AG04450 (cell line): ENCODE results near the gene ZNF280C. TPM values are rescaled to one million over a fixed set of nuclear protein-coding genes. Genes with fewer than 3 reads are reported as not detected.

Experiments used
- CTCF ChIA-PET: fragments of 300-600, 350-600 bp; formaldehyde crosslinking; extraction: SDS; loops from one replicate; lab custom pipeline; 2022; ENCODE audit warnings: antibody characterized with exemption, inconsistent platforms; lab: Charles Lee
- POLR2A ChIA-PET: fragments of 350-600 bp; formaldehyde crosslinking; extraction: SDS; loops from one replicate; lab custom pipeline; 2021; ENCODE audit warnings: antibody characterized with exemption, inconsistent platforms; lab: Yijun Ruan, JAX
- DNase-seq: peaks from one replicate; pipeline ENCODE4 v3.0.0-alpha.2; 2011; ENCODE audit warnings: low read depth, low spot score
- H3K27ac ChIP-seq: one replicate; pipeline ENCODE4 v1.5.1; 2012; ENCODE audit warnings: low read depth, low read length, control low read depth
- H3K27me3 ChIP-seq: one replicate; pipeline ENCODE4 v1.6.0; 2012; ENCODE audit warnings: low read length; ENCODE audit not compliant: control insufficient read depth, insufficient read depth
- H3K4me3 ChIP-seq: 2 replicates; pipeline ENCODE4 v1.5.1; 2011; ENCODE audit warnings: mild to moderate bottlenecking, low read depth, low read length, control low read depth
- H3K9me3 ChIP-seq: 2 replicates; pipeline ENCODE4 v1.5.1; 2012; ENCODE audit warnings: low read length; ENCODE audit not compliant: control insufficient read depth, insufficient read depth
- polyA minus RNA-seq: library from RNA; depleted of rRNA, polyadenylated mRNA; stranded (reverse); fragments of >200 nt; gene quantifications from 2 replicates; pipeline ENCODE4 v1.2.3, GENCODE V29; 2011; rRNA and poly(A)+ RNA removed
- polyA plus RNA-seq: library from polyadenylated mRNA; depleted of rRNA; stranded (reverse); fragments of >200 nt; gene quantifications from 2 replicates; pipeline ENCODE4 v1.2.3, GENCODE V29; 2011; rRNA removed
- TF ChIP-seq, protein P1 (sequence below): IDR thresholded peaks from 2 replicates; pipeline ENCODE4 v1.5.1; 2011; ENCODE audit warnings: low read depth, low read length, control low read depth, inconsistent platforms

The ZNF280C gene, protein sequence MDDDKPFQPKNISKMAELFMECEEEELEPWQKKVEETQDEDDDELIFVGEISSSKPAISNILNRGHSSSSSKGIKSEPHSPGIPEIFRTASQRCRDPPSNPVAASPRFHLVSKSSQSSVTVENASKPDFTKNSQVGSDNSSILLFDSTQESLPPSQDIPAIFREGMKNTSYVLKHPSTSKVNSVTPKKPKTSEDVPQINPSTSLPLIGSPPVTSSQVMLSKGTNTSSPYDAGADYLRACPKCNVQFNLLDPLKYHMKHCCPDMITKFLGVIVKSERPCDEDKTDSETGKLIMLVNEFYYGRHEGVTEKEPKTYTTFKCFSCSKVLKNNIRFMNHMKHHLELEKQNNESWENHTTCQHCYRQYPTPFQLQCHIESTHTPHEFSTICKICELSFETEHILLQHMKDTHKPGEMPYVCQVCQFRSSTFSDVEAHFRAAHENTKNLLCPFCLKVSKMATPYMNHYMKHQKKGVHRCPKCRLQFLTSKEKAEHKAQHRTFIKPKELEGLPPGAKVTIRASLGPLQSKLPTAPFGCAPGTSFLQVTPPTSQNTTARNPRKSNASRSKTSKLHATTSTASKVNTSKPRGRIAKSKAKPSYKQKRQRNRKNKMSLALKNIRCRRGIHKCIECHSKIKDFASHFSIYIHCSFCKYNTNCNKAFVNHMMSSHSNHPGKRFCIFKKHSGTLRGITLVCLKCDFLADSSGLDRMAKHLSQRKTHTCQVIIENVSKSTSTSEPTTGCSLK
- polyA plus RNA-seq (6.5 and 9.9 TPM in 2 replicates), polyA minus RNA-seq (6.6 and 10.2 TPM in 2 replicates)

DNA sequence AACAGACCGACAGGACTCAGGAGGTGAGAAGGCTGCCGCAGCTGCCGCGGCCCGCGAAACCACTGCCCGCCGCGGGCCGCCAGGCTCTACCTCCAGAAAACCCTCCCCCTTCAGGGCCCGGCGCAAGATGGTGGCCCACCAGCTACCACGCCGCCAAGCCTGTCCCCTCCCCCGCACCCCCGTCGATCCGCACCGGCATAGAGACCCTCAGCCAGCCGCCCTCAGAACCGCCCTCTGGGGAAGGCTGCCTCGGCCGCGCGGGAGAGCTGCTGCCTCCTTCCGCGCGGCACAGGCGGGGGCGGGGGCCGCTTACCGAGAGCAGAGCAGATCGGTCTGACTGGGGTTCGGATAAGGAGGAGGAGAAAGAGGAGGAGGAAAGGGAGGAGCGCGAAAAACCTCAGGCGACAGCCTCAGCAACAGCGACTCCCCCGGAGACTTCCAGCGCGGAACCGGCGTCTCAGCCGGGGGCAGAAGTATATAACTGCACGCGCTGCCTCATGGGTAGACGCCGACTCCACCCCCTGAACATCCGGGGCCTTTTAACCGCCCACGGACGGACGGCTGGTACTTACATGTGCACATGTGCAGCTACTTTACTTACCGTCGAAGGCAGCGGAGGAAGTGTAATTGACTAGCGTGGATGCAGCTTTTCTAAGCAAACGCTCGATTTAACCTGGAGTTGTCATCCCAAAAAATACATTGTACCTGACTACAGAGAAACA is at the start of gene ZNF280C:
Gene ZNF280C (minus strand): TSS at position 451 of the 722 bp plus-strand sequence. CDS start 8,450 bp downstream, outside the sequence.
- DNase-seq = peak; percentile 79
- POLR2A ChIA-PET = interaction anchor here (0.9 to 1.0 kb wide), 3 partner anchors 8 to 71 kb away, joined by 3 to 6 read pairs (median 4); partner anchors contain the start of gene SLC25A14
- Histone ChIP-seq H3K9me3 (no peaks in the 10 kb centered on the region; the same call in 1 of the 2 replicates), H3K27ac (peak within 1 kb of the TSS; percentile 80), H3K27me3 (no peaks in the 10 kb centered on the region), H3K4me3 (peak within 1 kb of the TSS; percentile 74)
- CTCF ChIA-PET = interaction anchor here (0.8 kb wide), 1 partner anchor 24 kb away, joined by 3 read pairs; no protein-coding TSS in a partner anchor
- TF ChIP-seq, protein P1, sequence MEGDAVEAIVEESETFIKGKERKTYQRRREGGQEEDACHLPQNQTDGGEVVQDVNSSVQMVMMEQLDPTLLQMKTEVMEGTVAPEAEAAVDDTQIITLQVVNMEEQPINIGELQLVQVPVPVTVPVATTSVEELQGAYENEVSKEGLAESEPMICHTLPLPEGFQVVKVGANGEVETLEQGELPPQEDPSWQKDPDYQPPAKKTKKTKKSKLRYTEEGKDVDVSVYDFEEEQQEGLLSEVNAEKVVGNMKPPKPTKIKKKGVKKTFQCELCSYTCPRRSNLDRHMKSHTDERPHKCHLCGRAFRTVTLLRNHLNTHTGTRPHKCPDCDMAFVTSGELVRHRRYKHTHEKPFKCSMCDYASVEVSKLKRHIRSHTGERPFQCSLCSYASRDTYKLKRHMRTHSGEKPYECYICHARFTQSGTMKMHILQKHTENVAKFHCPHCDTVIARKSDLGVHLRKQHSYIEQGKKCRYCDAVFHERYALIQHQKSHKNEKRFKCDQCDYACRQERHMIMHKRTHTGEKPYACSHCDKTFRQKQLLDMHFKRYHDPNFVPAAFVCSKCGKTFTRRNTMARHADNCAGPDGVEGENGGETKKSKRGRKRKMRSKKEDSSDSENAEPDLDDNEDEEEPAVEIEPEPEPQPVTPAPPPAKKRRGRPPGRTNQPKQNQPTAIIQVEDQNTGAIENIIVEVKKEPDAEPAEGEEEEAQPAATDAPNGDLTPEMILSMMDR = peak; percentile 36

DNA sequence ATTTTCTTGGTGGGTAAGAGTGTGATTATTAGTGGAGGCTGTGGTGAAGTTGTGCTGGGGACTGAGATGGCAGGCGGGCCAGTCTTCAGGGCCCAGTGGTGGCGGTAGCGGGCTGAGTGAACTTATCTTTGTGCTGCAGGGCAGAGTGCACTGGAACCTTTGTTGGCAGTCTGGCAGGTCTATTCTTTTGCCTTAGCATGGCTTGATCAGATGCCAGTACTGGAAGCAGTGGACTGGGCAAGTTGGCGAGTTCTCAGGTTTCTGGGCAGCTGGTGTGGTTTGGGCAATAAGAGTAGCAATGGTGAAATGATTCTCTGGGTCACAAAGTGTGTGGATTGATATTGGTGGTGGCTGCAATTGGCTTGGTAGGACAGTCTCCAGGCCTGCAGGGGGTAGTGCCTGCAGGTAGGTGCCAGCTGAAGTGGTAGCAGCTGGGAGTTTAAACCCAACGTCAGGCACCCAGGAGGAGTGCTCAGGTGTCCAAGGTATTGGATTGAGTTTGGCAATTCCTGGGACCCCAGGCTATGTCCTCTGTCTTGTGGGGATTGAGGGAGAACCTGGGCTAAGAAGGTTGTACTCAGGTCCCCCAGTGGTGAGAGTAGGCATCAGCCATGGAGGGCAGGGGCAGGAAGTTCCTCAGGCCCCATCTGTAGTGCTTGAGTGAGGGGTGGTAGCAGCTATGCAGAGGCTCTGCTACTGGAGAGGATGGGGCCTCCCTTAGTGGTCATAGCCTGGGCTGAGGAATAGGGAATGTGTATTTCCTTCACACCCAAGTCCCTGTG is 36.1 kb upstream of the ZNF280C start:
- CTCF ChIA-PET = no interaction called here
- TF ChIP-seq, protein P1 = no peak
- POLR2A ChIA-PET = no interaction called here

DNA sequence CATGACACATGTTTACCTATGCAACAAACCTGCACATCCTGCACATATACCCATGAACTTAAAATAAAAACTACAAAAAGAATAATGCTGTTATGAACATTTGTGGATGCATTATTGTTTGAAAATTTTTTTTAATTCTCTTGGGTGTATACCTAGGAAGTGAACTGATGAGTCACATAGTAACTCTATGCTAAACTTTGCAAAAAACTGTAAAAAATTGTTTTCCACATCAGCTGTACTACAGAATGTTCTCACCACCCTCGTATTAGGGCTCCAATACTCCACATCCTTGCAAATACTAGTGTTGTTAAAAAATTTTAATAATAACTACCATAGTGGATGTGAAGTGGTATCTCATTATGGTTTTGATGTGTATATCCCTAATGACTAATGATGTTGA is 33.3 kb upstream of the ZNF280C start:
- DNase-seq = no peak
- ChIA-PET POLR2A (no interaction called here), CTCF (no interaction called here)
- no peaks in the 10 kb centered on the region for H3K9me3 ChIP-seq
- no peak overlapping the region for H3K27ac ChIP-seq
- no peaks in the 10 kb centered on the region for H3K27me3 ChIP-seq
- no peak overlapping the region for H3K4me3 ChIP-seq
- TF ChIP-seq, protein P1 = no peak

More for the DNA sequence above, 36.1 kb upstream of the ZNF280C start:
- Histone ChIP-seq H3K27ac (no peak overlapping the region), H3K27me3 (no peaks in the 10 kb centered on the region), H3K4me3 (no peak overlapping the region), H3K9me3 (no peaks in the 10 kb centered on the region)
- no peak for DNase-seq

DNA sequence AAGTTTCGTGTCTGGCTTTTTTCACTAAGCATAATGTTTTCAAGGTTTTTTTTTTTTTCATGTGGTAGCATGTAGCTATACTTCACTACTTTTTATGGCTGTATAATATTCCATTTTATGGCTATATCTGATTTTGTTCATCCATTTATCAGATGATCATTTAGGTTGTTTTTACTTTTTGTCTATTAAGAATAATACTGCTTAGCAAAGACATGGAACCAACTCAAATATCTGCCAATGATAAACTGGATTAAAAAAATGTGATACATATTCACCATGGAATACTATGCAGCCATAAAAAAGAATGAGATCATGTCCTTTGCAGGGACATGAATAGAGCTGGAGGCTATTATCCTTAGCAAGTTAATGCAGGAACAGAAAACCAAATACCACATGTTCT is 32.7 kb upstream of the ZNF280C start:
- CTCF ChIA-PET = no interaction called here
- DNase-seq = no peak
- POLR2A ChIA-PET = no interaction called here

More for the DNA sequence above, 32.7 kb upstream of the ZNF280C start:
- TF ChIP-seq, protein P1 = no peak
- H3K27me3 ChIP-seq = no peaks in the 10 kb centered on the region
- H3K9me3 ChIP-seq = no peaks in the 10 kb centered on the region
- H3K4me3 ChIP-seq = no peak overlapping the region
- no peak overlapping the region for H3K27ac ChIP-seq
